GM19328 (cell line): ENCODE data around the gene MAEL.
A peak's percentile ranks its signal among the peaks of the same experiment; 100 is the strongest.
"Not testable (repeated sequence)": the region's sequence is repeated elsewhere in the genome, so short reads cannot be mapped to it uniquely, and the experiment has no call there.

Experiments
- ATAC-seq: cut with Tn5 transposase; IDR thresholded peaks from one replicate; pipeline ENCODE4 v1.9.1; 2021; ENCODE audit warnings: mild to moderate bottlenecking, moderate library complexity; ENCODE audit not compliant: unreplicated experiment

MAEL gene

DNA sequence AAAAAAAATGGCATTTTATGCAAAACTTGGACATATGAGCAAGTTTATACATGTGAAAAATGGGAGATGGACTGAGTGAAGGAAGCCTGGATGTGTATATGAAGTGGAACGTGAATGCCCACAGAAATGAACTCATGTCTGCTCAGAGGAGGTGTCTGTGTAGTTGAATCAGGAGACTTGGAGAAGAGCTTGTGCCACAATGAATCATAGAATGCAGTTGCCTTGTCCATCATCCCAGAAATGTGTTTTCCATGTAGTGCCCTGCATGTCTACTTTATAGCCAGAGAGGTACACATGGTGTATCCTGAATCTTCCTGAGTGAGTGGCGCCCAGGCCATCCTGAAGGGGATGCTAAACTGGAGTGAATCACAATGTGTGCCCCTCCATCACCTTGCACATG is 11.1 kb upstream of the MAEL start:
- ATAC-seq: no peak

DNA sequence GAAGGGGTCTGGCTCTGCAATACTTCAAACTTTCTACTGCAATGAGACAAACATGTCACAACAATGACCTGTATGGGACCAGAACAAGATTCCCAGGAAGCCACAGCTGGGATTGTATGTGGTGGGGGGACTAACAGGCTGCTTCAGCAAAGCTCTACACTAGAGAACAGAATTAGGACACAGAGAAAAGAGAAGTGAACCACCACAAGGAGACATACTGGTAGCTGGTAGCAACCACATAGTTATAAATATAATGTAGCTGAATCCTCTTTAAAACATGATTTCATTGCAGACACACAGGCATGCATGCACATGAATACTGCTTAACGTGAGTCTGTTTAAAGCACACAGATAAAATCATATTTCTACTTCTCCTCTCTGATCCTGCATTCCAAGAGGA is 10.3 kb upstream of the MAEL start:
- peak; percentile 35 for ATAC-seq

DNA sequence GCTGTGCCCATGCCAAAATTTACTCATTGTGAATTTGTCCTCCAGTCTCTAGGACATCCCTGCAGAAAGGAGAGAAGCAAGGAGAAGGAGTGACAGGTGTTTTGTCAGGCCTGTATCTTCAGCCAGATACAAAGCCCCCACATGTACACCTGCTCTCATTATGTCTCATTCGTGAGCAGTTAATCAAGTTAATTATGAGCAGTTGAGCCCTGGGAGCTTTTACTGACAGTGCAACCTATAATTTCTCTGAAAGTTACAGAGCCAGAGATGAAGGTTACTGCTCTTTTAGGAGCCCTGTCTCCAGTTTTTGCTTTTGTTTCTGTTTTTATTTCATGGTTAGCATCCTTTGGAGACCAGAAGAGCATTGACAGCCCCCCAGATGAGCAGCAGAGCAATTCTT is 8.7 kb upstream of the MAEL start:
- no peak for ATAC-seq

DNA sequence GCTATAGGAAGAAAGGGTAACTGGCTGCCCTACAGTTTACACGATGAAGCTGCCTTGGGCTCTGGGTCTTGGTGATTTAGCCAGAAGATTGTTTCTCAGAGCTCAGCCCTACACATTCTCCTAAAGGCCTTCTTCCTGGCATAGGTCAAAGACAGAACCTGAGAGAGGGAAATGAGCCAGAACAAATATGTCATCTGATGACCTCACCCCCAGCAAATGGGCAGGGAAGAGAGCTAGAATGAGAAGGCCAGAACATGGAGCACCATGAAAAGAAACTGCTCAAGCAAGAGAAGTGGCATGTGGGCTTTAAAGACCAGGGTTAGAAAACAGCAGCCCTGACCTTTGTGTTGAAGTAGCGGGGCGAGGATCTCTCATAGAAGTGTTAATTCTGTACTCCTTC is 8.3 kb upstream of the MAEL start:
- no peak for ATAC-seq

DNA sequence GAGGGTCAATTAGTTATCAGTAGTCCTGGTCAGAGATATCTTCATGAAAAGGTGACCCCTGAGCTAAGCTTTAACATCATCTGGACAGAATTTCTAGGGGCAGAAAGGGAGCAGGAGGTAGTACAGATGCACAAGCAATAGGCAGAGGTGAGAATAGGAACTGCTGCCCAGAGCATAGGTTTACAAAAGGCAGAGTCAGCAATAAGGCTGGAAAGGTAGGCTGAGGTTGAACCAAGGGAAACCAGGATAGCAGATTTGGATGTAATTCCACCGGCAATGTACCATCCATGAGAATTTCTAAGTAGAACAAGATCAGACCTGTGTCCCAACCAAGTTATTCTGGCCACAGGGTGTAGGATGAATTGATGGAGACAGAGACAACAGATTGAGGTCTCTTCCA is 7.5 kb upstream of the MAEL start:
- ATAC-seq: no peak

DNA sequence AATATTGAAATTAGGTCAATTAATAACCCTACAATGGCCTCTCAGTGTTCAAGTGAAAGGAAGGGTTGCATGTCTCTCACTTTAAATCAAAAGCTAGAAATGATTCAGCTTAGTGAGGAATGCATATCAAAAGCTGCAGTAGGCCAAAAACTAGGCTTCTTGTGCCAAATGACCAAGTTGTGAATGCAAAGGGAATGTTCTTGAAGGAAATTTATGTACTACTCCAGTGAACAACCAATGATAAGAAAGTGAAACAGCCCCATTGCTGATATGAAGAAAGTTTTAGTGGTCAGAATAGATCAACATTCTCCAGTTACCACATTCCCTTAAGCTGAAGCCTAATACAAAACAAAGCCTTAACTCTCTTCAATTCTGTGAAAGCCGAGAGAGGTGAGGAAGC is 10.0 kb downstream of the MAEL start:
- ATAC-seq: no peak

DNA sequence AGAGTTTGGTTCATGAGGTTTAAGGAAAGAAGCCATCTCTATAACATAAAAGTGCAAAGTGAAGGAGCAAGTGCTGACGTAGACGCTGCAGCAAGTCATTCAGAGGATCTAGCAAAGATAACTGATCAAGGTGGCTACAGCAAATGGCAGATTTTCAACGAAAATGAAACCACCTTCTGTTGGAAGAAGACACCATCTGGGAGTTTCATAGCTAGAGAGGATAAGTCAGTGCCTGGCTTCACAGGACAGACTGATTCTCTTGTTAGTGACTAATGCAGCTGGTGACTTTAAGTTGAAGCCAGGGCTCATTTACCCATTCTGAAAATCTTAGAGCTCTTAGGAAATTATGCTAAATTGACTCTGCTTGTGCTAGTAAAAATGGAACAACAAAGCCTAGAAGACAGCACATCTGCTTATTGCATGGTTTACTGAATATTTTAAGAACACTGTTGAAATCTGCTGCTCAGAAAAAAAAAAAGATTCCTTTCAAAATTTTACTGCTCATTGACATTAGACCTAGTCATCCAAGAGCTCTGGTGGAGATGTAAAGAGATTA is 10.5 kb downstream of the MAEL start:
- ATAC-seq: no peak

DNA sequence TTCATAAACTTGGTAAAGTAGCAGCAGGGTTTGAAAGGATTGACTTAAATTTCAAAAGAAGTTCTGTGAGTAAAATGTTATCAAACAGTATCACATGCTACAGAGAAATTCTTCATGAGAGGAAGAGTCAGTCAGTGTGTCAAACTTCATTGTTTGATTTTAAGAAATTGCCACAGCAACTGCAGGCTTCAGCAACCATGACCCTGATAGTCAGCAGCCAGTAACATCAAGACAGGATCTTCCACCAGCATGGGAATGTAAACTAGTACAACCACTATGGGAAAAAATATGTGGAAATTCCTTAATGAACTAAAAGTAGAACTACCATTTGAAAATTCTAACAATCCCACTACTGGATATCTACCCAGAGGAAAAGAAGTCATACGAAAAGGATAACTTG is 11.5 kb downstream of the MAEL start:
- no peak for ATAC-seq

DNA sequence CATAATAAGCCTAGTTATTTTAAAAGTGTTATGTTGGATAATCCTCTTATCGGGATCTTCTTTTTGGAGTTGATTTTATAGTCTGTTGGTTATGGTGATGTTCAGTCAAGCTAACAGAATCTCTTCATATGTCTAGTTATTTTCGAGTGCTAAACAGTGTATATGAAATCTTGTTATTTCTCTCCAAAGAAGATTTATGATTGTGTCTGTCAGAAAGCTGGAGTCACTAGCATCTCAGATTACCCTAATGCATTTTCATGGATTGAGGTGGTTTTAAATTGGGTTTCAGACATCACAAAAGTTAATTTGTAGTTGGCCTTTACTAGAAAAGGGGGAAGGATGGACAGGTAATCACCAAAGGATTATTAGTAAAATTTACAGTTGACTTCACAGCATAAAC is 13.3 kb downstream of the MAEL start:
- ATAC-seq: no peak

DNA sequence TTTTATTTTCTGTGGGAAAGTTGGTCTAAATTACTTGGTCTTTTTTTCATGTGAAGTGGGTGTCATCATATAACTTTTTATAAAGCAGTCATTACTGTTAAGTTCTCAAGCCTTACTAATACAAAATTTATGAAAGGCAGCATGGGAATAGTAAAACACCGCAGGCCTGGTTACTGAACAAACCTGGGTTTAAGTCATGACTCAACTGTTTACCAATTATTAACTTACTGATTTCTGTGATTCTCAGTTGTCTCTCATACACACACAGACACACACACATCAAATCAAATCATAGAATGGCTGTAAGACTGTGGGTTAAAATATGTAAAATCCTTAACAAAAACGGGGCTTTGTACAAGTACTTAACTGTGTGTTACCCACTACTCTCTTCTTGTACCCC is 14.6 kb downstream of the MAEL start:
- ATAC-seq: no peak

DNA sequence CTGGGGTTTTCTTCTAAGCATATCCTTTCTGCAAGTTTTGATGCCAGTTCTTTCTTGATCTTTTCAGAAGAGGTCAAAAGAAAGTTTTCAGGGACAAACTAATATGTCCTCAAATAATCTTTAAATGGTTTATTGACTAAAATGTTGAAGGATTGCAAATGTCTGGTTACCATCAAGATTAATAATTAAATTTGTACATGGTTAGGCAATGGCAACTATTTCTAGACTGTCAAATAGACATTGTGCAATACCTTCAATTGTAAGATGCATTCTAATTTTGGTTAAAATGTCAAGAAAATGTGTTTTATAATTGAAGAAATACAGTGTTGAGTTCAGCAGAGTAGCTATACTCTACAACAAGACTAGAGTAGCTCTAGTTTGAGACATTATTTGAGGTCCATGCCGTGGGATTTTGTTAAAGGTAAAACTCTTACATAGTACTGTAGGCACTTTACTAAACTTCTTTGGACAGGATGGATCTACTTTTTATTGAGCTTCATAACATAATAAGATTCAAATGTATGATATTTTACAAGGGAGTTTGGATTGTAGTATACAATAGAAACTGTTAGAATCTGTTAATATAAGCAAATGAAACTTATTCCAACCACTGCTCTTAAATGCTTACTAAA is 22.6 kb downstream of the MAEL start:
- no peak for ATAC-seq

DNA sequence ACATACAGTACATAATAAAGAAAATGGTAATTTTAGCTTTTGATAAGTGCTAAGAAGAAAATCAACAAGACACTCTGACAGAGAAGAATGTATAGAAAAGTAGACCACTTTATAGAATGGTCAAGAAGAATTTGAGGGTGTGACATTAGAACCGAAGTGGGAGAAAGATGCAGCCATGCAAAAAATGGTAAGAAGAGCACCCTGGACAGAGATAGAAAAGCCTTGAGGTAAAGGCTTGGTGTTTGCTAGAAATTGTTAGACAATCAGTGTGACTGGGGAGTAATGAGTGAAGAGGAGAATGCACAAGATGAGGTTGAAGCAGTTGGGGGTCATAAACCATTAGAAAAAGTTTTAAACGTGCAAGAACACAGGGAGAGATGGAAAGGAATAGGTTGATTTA is 23.5 kb downstream of the MAEL start:
- no peak for ATAC-seq

DNA sequence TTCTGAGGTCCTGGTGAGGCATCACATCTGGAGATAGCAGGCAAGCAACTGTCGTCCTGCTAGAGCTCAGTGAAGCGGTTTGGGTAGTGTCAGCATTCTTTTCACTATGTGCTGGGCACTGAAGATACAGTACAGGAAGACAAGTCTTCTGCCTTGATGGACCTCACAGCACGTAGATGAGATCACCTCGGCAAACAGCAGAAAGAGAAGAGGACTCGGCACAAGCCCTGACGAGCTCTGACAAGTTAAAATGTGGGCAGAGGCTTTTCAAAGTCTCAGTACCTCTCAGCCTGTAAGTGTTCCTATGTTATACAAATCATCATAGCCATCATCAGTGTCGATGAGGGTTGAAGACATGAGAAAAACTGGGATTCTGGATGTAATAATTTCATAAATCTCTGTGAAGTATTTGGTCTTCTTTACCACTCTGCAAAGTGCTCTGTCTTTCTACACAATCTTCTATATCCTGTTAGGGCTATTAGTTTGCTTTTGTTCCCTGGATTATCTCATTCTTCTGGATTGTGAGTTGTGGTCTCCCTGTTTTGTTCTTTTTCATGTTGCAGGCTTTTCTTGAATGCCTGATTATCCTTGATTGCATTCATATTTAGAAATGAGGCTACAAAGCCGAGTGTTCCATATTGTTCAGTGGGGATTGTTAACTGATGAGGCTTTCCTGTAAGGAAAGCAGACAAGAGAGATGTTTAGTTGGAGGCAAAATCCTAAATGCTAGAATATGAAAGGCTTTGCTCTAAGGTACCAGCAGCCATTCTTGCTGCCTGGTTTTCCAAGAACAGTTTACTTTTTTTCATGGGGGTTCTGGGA is 24.2 kb downstream of the MAEL start:
- no peak for ATAC-seq

DNA sequence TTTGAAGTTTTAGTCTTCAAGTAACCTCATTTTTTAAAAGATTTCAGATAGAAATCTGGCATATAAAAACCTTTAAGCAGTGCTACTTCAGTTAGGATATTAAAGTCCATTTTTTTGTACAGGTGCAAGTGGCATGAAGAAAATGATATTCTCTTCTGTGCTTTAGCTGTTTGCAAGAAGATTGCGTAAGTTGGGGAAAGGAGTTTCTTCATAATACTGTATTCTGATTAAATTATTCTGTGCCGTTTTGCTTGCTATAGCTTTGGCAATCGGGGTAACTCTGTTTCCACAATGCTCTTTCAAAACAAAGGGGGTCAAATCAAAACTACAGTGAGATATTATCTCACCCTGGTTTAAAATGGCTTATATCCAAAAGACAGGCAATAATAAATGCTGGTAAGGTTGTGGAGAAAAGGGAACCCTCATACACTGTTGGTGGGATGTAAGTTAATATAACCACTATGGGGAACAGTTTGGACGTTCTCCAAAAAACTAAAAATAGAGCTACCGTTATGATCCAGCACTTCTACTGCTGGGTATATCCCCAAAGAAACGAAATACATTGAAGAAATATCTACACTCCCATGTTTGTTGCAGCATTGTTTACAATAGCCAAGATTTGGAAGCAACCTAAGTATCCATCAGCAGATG is 27.1 kb downstream of the MAEL start:
- ATAC-seq: no peak

DNA sequence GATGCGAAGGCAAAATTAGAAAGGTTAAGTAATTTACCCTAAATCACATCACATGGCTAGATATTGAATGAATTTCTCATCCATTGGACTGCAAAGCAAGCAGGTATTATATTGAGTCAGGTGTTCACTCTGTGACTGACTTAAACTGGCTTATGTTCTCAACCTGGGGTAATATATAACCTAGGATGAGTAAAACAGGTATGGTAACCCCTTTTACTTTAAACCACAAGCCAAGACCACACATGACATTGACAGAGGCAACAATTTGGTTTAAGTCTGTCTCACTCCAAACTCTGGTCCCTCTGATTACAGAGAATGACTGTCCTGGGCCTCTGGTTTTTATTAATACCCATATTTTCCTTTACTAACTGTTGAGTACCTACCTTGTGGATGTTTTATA is 33.3 kb downstream of the MAEL start:
- no peak for ATAC-seq

DNA sequence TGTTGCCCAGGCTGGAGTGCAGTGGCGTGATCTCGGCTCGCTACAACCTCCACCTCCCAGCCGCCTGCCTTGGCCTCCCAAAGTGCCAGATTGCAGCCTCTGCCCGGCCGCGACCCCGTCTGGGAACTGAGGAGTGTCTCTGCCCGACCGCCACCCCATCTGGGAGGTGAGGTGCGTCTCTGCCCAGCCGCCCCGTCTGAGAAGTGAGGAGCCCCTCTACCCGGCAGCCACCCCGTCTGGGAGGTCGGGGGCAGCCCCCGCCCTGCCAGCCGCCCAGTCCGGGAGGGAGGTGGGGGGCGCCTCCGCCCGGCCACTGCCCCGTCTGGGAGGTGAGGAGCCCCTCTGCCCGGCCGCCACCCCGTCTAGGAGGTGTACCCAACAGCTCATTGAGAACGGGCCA is 40.5 kb downstream of the MAEL start:
- not testable (repeated sequence) for ATAC-seq

DNA sequence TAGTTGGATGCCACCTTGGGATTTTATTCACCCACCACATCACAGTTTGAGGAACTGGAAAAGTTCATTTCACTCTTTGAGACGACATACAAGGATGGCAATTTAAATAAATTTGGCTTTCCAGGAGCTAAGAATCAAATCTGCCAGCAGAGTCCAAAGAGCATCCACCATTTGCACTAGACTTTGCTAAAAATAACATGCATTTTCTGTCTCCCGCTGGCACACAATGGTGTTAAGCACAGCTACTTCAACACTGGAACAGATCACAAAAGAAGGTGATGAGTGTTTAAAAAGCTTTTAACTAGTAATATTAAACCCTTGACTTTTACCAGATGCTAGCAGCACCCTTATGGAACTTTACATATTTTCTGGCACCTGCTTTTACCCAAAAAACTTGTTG is 44.6 kb downstream of the MAEL start:
- ATAC-seq: no peak

DNA sequence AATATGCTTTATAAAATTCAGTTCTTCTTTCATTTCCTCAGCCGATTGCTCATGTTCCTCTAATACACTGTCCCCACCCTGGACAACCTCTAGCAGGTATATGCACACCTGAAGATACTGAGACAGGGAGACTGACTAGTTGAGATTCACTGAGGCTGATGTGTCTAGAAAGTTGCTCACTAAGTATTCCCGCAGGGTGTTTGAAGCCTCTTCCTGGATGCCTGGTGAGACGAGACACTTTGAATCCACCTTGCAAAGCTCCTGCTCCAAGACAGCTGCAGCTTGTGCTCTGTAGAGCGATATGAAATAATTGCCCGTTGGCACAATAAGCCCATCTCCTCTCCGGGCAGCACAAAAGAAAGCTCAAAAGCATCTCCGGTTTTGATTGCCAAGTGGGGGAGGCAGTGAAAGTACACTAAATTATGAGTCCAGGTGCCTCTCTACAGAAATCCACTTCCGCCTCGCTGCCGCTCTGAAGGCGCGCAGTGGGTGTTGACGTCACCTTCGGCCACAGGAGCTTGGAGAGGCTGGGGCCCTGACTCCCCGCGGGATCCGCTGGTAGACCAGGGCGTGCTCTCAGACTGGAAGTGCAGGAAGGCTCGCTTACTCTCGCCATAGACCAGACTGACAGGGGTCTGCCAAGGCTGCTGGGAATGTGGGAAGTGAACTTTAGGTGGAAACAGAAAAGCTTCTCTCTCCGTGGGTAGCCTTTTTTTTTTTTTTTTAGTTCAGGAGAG is 54.8 kb downstream of the MAEL start:
- peak; percentile 95 for ATAC-seq

DNA sequence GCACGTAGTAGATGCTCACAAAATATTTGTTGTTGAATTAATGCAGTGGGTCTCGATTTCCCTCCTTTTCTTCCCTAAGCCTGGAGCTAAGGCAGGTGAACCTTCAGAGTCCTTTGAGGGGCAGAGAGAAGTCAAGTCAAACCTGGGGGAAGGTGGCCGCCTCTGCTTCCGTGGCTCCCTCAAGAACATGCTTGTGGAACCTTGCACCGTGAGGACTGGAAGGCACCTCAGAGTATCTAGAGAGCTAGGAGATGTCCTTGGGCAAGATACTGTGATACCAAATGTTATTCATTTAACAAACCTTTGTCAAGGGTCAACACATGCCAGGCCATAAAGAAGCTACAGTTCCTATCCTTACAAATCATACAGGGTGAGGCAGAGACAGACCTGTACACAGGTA is 62.8 kb downstream of the MAEL start:
- ATAC-seq: no peak

DNA sequence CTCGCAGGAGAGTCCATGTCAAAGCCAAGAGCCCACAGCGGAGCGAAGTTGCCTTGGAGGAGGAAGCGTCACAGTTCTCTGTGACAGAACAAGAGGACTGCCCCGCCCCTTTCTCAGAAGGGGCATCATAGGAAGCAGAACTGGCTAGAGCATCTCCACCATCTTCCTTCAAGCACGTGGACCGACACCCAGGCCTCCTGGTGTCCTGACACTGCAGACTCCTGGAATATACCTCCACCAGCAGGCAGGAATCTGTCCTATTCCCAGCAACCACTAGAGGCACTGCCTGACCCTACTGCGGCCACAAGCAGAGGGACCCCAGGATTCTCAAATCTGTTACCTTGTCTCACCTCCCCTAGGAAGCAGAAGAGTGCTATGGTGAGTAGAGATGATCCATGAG is 63.3 kb downstream of the MAEL start:
- ATAC-seq: no peak

DNA sequence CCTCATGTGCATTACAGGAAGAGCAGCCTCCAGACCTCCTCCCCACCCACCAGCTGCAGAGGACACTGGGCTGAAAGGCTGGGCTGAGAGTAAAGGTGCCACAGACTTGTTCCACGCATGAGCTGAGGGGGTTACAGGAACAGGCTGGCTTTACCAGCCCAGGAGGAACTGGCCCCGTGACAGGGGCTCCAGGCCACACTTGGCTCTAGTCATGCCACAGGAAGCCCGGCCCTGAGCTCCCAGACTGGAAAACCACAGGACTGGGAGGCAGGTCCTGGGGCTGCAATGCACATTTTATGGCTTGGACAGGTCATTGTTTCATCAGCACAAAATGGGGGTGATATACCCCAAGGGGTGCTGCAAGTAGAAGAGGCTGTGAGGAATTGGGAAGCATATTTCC is 65.5 kb downstream of the MAEL start:
- ATAC-seq: no peak
